DMS53 (cell line): ENCODE data around the gene SIRT3.
"Not testable (repeated sequence)": the region's sequence is repeated elsewhere in the genome, so short reads cannot be mapped to it uniquely, and the experiment has no call there.

Source experiments
- DNase-seq: peaks from one replicate; lab custom pipeline; 2025; lab: John Stamatoyannopoulos, UW

The SIRT3 gene

GRCh38 chr11:203056-203944 is 32.8 kb downstream of the SIRT3 start:
- DNase-seq, result no peak

GRCh38 chr11:202490-202889 is 33.7 kb downstream of the SIRT3 start:
- DNase-seq, result no peak

- no peak for DNase-seq
Observed at GRCh38 chr11:201966-202365, 34.2 kb downstream of the SIRT3 start.

- no peak for DNase-seq
Observed at GRCh38 chr11:200224-201003, 35.7 kb downstream of the SIRT3 start.

- no peak for DNase-seq
Observed at GRCh38 chr11:199782-200181, 36.4 kb downstream of the SIRT3 start.

- DNase-seq, result no peak
Observed at GRCh38 chr11:199004-199581, 37.0 kb downstream of the SIRT3 start.

- DNase-seq, result no peak
Observed at GRCh38 chr11:198236-198806, 37.8 kb downstream of the SIRT3 start.

- DNase-seq, result no peak
Observed at GRCh38 chr11:197741-198235, 38.4 kb downstream of the SIRT3 start.

- DNase-seq, result no peak
Observed at GRCh38 chr11:196786-197731, 39.1 kb downstream of the SIRT3 start.

GRCh38 chr11:193481-193880 is 42.7 kb downstream of the SIRT3 start:
- DNase-seq, result not testable (repeated sequence)

GRCh38 chr11:192674-193128 is 43.4 kb downstream of the SIRT3 start, which contains the start of gene SCGB1C1:
Gene SCGB1C1, plus strand, starts transcription at chr11:193078. Its CDS starts 22 bp downstream, at chr11:193100.
- DNase-seq, result not testable (repeated sequence)

- not testable (repeated sequence) for DNase-seq
Observed at GRCh38 chr11:191490-192478, 44.4 kb downstream of the SIRT3 start.

- not testable (repeated sequence) for DNase-seq
Observed at GRCh38 chr11:190546-190945, 45.6 kb downstream of the SIRT3 start.

GRCh38 chr11:189843-190311 is 46.3 kb downstream of the SIRT3 start:
- DNase-seq, result not testable (repeated sequence)

- not testable (repeated sequence) for DNase-seq
Observed at GRCh38 chr11:189200-189783, 46.9 kb downstream of the SIRT3 start.

- DNase-seq, result not testable (repeated sequence)
Observed at GRCh38 chr11:180242-180641, 55.9 kb downstream of the SIRT3 start.
